ENCODE measurements around the gene ACTR1A.

The ACTR1A gene

DNA sequence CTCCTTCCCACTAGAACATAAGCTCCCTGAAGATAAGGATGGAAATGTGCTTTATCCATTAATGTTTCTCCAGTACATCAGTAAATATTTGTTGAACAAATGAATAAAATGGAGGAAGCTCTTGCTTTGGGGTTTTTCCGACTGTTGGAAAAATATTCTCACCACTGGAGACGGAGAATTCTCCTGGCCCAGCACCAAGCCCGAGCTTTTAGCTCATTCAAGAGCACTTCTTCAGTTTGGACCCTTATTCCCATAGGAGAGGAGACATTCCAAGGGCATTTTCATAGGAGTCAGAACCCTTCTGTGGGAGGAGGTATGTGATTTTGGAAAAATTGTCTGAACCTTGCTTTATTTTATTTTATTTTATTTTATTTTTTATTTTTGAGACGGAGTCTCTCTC, 22.2 kb upstream of the ACTR1A start:
- no peak for TF ChIP-seq ZFX (IDR thresholded peaks at IDR 0.05; ENCODE audit: borderline replicate concordance)
- TF ChIP-seq, protein P1, sequence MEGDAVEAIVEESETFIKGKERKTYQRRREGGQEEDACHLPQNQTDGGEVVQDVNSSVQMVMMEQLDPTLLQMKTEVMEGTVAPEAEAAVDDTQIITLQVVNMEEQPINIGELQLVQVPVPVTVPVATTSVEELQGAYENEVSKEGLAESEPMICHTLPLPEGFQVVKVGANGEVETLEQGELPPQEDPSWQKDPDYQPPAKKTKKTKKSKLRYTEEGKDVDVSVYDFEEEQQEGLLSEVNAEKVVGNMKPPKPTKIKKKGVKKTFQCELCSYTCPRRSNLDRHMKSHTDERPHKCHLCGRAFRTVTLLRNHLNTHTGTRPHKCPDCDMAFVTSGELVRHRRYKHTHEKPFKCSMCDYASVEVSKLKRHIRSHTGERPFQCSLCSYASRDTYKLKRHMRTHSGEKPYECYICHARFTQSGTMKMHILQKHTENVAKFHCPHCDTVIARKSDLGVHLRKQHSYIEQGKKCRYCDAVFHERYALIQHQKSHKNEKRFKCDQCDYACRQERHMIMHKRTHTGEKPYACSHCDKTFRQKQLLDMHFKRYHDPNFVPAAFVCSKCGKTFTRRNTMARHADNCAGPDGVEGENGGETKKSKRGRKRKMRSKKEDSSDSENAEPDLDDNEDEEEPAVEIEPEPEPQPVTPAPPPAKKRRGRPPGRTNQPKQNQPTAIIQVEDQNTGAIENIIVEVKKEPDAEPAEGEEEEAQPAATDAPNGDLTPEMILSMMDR (IDR thresholded peaks at IDR 0.05), result no peak
- H3K27ac ChIP-seq, result no peak overlapping the region

DNA sequence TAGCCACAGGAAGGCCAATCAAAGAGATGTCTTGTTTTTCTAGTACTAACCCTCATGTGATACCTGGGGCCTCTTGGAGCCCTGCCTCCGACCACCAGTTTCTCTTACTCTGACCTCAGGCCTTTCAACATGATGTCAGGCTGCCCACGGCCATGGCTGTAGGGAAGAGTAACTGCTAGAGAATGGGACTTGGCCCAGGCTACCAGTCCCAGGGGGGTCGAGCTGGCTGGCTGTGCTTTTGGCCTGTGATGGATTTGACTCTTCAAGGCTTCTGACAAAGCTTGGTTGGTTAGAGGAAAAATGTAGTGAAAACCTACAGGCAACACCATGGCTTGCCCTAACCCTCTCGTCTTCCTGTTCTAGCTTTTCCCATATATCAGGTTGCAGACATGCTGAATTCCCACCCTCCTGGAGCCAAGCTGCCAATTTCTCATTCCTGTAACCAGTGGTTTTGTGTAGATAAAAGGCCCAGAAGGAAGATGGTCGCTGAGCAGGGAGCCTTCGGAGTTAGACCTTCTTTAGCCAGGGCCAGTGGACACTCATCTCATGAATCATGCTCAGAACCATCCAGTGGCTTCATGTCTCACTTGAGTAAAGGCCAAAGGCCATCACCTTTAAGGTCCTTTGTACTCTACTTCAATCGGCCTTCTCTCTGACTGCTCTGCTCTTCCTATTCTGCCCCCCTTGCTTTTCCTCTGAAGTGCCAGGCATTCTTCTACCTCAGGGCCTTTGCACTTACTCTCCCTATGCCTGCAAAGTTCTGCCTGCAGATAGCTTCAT, 20.9 kb upstream of the ACTR1A start:
- H3K27ac ChIP-seq, result no peak overlapping the region
- TF ChIP-seq, protein P1 (IDR thresholded peaks at IDR 0.05), result no peak
- no peak for TF ChIP-seq ZFX (IDR thresholded peaks at IDR 0.05; ENCODE audit: borderline replicate concordance)

DNA sequence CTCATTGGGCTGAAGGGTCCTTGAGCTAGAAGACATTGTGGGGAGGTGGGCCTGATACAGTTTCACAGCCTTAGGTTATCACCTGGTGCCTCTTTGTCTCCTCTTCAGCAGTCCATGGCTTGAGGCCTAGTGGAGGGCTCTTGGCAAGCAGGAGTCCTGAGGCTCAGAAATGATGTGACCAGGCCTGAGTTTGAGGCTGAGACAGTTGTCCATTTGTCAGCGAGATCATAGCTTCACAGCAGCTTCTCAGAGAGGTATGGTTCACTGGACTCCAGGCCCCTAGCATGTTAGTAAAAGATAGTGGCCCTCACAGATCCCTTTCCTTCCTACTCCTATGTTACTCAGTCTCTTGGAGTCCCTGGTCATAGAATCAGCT, 20.4 kb upstream of the ACTR1A start:
- no peak for TF ChIP-seq ZFX (IDR thresholded peaks at IDR 0.05; ENCODE audit: borderline replicate concordance)
- TF ChIP-seq, protein P1 (IDR thresholded peaks at IDR 0.05), result no peak
- no peak overlapping the region for H3K27ac ChIP-seq

DNA sequence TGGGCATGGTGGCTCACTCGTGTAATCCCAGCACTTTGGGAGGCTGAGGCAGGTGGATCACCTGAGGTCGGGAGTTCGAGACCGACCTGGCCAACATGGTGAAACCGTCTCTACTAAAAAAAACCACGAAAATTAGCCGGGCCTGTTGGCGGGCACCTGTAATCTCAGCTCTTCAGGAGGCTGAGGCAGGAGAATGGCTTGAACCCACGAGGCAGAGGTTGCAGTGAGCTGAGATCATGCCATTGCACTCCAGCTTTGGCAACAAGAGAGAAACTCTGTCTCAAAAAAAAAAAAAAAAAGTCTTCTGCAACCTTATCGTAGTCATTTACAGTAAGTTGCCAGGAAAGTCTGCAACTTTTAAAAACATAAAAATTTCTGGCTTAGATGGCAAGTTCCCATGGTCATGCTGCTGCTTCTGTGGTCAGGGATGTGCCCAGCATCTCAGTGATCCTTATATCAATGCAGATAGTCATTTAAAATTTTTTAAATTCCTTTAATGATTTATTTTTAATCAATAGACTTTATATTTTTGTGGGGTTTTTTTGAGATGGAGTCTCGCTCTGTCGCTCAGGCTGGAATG, 16.8 kb upstream of the ACTR1A start:
- no peak overlapping the region for H3K27ac ChIP-seq
- no peak for TF ChIP-seq ZFX (IDR thresholded peaks at IDR 0.05; ENCODE audit: borderline replicate concordance)
- TF ChIP-seq, protein P1 (IDR thresholded peaks at IDR 0.05), result no peak

DNA sequence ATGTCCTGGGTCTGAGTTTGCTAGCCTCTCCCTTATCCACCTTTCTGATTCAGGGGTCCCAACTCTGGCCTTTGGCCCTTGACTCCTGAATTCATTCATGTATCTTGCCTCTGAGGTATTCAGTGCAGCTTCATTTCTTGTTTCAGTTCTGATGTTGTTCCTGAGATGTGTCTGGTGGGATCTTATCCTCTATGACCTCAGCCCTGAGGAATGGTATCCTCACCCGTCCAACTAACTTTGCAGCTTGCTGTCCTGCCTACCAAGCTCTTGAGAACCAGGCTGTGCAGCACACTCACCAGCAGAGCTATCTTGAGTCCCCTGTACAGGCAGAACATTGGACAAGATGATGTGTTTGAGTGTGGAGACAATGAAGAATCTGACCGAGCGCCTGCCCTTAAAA, 15.0 kb upstream of the ACTR1A start:
- H3K27ac ChIP-seq, result no peak overlapping the region
- no peak for TF ChIP-seq ZFX (IDR thresholded peaks at IDR 0.05; ENCODE audit: borderline replicate concordance)
- TF ChIP-seq, protein P1 (IDR thresholded peaks at IDR 0.05), result no peak

DNA sequence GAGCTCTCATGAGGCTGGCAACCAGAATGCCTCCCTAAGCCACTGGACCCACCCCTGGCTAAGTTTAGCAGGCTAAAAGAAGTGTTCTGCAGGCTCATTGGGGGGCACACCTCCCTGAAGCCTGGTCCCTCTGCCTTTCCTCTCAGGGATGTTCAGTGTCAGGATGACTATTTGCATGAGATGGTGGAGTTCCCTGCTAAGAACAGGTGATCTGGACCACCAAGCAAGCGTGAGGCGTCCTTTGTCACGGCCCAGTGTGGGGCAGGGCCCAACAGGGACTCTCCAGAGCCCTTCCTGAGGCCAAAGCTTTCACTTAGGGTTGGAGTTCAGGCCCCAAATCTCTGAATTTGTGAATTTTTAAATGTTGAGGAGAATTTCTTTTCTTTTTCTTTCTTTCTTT, 13.2 kb upstream of the ACTR1A start:
- TF ChIP-seq, protein P1 (IDR thresholded peaks at IDR 0.05), result no peak
- TF ChIP-seq ZFX (IDR thresholded peaks at IDR 0.05; ENCODE audit: borderline replicate concordance), result no peak
- no peak overlapping the region for H3K27ac ChIP-seq

Data from 22Rv1 (cell line).